ENCODE results near the gene KRTAP5-10. TPM values are rescaled to one million over a fixed set of nuclear protein-coding genes. Genes with fewer than 3 reads are reported as not detected.
"Not testable (repeated sequence)": the region's sequence is repeated elsewhere in the genome, so short reads cannot be mapped to it uniquely, and the experiment has no call there.

Gene KRTAP5-10
- total and polyA plus RNA-seq, 5 donors: not detected

DNA sequence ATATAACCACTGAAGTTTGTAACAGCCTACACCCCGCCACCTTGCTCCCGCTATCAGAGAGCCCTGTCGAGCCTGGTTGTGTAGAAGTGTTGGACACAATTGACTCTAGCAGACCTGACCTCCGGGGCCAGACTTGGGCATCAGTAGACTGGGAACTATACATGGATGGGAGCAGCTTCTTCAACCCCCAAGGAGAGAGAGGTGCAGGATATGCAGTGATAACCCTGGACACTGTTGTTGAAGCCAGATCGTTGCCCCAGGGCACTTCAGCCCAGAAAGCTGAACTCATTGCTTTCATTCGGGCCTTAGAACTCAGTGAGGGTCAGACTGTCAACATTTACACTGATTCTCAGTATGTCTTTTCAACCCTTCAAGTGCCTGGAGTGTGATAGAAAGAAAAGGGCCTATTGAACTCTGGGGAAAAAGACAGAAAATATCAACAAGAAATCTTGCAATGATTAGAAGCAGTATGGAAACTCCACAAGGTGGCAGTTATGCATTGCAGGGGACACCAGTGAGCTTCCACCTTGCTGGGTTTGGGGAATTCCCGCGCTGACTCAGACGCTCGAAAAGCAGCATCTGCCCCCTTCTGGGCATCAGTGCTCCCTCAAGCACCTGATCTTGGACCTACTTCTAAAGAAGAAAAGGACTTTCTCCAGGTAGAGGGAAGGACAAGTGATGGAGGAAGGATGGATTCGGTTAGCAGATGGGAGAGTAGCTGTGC, 23.6 kb downstream of the KRTAP5-10 start:
- H3K27ac ChIP-seq (ENCODE audit: low read length); H3K27me3 ChIP-seq (ENCODE audit: control insufficient read depth, insufficient read depth); ATAC-seq; H3K4me1 ChIP-seq (ENCODE audit: control insufficient read depth, insufficient read depth, low read length); H3K9me3 ChIP-seq (ENCODE audit: control insufficient read depth, low read length); intact Hi-C loops (cut with DNase I); DNase-seq; H3K4me3 ChIP-seq (ENCODE audit: low read length): not testable (repeated sequence)
- WGBS: 60% methylated on average over 11 of the region's 11 CpGs

- H3K27ac ChIP-seq (ENCODE audit: low read length); DNase-seq; H3K27me3 ChIP-seq (ENCODE audit: control insufficient read depth, insufficient read depth); H3K4me3 ChIP-seq (ENCODE audit: low read length); H3K9me3 ChIP-seq (ENCODE audit: control insufficient read depth, low read length); H3K4me1 ChIP-seq (ENCODE audit: control insufficient read depth, insufficient read depth, low read length); ATAC-seq; intact Hi-C loops (cut with DNase I): not testable (repeated sequence)
- 76% methylated on average over 8 of the region's 8 CpGs for WGBS
Observed at GRCh38 chr11:71589546-71589920, 24.2 kb downstream of the KRTAP5-10 start.

GRCh38 chr11:71603221-71603620, 37.9 kb downstream of the KRTAP5-10 start:
- H3K27me3 ChIP-seq (ENCODE audit: control insufficient read depth, insufficient read depth); ATAC-seq; H3K9me3 ChIP-seq (ENCODE audit: control insufficient read depth, low read length); H3K27ac ChIP-seq (ENCODE audit: low read length); H3K4me1 ChIP-seq (ENCODE audit: control insufficient read depth, insufficient read depth, low read length); H3K4me3 ChIP-seq (ENCODE audit: low read length); intact Hi-C loops (cut with DNase I); DNase-seq: not testable (repeated sequence)
- 74% methylated on average over 11 of the region's 11 CpGs for WGBS

- 21% methylated on average over 14 of the region's 17 CpGs for WGBS
- DNase-seq; ATAC-seq; intact Hi-C loops (cut with DNase I); H3K27ac ChIP-seq (ENCODE audit: low read length); H3K4me3 ChIP-seq (ENCODE audit: low read length); H3K9me3 ChIP-seq (ENCODE audit: control insufficient read depth, low read length); H3K4me1 ChIP-seq (ENCODE audit: control insufficient read depth, insufficient read depth, low read length); H3K27me3 ChIP-seq (ENCODE audit: control insufficient read depth, insufficient read depth): not testable (repeated sequence)
Observed at GRCh38 chr11:71604798-71605488, 39.6 kb downstream of the KRTAP5-10 start.

- ATAC-seq; H3K4me3 ChIP-seq (ENCODE audit: low read length); intact Hi-C loops (cut with DNase I); H3K4me1 ChIP-seq (ENCODE audit: control insufficient read depth, insufficient read depth, low read length); H3K27me3 ChIP-seq (ENCODE audit: control insufficient read depth, insufficient read depth); H3K27ac ChIP-seq (ENCODE audit: low read length); H3K9me3 ChIP-seq (ENCODE audit: control insufficient read depth, low read length); DNase-seq: not testable (repeated sequence)
- 9% methylated on average over 48 of the region's 48 CpGs for WGBS
Observed at GRCh38 chr11:71606853-71607519, 41.6 kb downstream of the KRTAP5-10 start.

GRCh38 chr11:71607520-71608216, 42.3 kb downstream of the KRTAP5-10 start:
- H3K27ac ChIP-seq (ENCODE audit: low read length); ATAC-seq; DNase-seq; H3K9me3 ChIP-seq (ENCODE audit: control insufficient read depth, low read length); H3K4me1 ChIP-seq (ENCODE audit: control insufficient read depth, insufficient read depth, low read length); intact Hi-C loops (cut with DNase I); H3K4me3 ChIP-seq (ENCODE audit: low read length); H3K27me3 ChIP-seq (ENCODE audit: control insufficient read depth, insufficient read depth): not testable (repeated sequence)
- WGBS: 2% methylated on average over 52 of the region's 59 CpGs

- H3K4me1 ChIP-seq (ENCODE audit: control insufficient read depth, insufficient read depth, low read length); ATAC-seq; H3K9me3 ChIP-seq (ENCODE audit: control insufficient read depth, low read length); H3K27me3 ChIP-seq (ENCODE audit: control insufficient read depth, insufficient read depth); H3K27ac ChIP-seq (ENCODE audit: low read length); H3K4me3 ChIP-seq (ENCODE audit: low read length); intact Hi-C loops (cut with DNase I); DNase-seq: not testable (repeated sequence)
- 10% methylated on average over 14 of the region's 21 CpGs for WGBS
Observed at GRCh38 chr11:71608272-71608671, 42.9 kb downstream of the KRTAP5-10 start.

GRCh38 chr11:71611218-71611910, 46.0 kb downstream of the KRTAP5-10 start:
- H3K27ac ChIP-seq (ENCODE audit: low read length); DNase-seq; ATAC-seq; H3K4me3 ChIP-seq (ENCODE audit: low read length); intact Hi-C loops (cut with DNase I); H3K4me1 ChIP-seq (ENCODE audit: control insufficient read depth, insufficient read depth, low read length); H3K27me3 ChIP-seq (ENCODE audit: control insufficient read depth, insufficient read depth); H3K9me3 ChIP-seq (ENCODE audit: control insufficient read depth, low read length): not testable (repeated sequence)
- WGBS: 80% methylated on average over 21 of the region's 21 CpGs

DNA sequence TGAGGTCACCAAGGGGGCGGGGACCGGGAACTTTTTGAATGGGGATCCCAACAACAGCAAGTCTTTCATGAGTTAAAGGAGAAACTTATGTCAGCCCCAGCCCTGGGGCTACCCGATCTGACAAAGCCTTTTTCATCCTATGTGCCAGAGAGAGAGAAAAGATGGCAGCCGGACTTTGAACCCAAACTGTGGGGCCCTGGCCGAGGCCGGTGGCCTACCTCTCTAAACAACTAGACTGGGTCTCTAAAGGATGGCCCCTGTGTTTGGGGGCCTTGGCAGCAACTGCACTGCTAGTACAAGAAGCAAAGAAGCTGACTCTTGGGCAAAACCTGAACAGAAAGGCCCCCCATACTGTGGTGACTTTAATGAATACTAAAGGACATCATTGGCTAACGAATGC, 48.6 kb downstream of the KRTAP5-10 start:
- DNase-seq; H3K4me1 ChIP-seq (ENCODE audit: control insufficient read depth, insufficient read depth, low read length); H3K27me3 ChIP-seq (ENCODE audit: control insufficient read depth, insufficient read depth); intact Hi-C loops (cut with DNase I); H3K27ac ChIP-seq (ENCODE audit: low read length); ATAC-seq; H3K9me3 ChIP-seq (ENCODE audit: control insufficient read depth, low read length); H3K4me3 ChIP-seq (ENCODE audit: low read length): not testable (repeated sequence)
- 72% methylated on average over 7 of the region's 7 CpGs for WGBS

GRCh38 chr11:71614366-71614917, 49.1 kb downstream of the KRTAP5-10 start:
- H3K9me3 ChIP-seq (ENCODE audit: control insufficient read depth, low read length); DNase-seq; H3K4me3 ChIP-seq (ENCODE audit: low read length); intact Hi-C loops (cut with DNase I); ATAC-seq; H3K27ac ChIP-seq (ENCODE audit: low read length); H3K27me3 ChIP-seq (ENCODE audit: control insufficient read depth, insufficient read depth); H3K4me1 ChIP-seq (ENCODE audit: control insufficient read depth, insufficient read depth, low read length): not testable (repeated sequence)
- WGBS: 56% methylated on average over 15 of the region's 15 CpGs

Data from right cardiac atrium (tissue), 5 donors.